Kidney epithelial cell (primary cell): Measurements from ENCODE around the gene YAF2. TPM values are rescaled to one million over a fixed set of nuclear protein-coding genes. Genes with fewer than 3 reads are reported as not detected.
A peak's percentile ranks its signal among the peaks of the same experiment; 100 is the strongest.

Source experiments
- DNase-seq: peaks from one replicate; pipeline ENCODE4 v3.0.0-alpha.2; 2010; ENCODE audit warnings: low read depth
- H3K27me3 ChIP-seq: 2 replicates; pipeline ENCODE4 v1.6.0; 2011; ENCODE audit warnings: low read length; ENCODE audit not compliant: control insufficient read depth, insufficient read depth
- H3K36me3 ChIP-seq: 2 replicates; pipeline ENCODE4 v1.5.1; 2011; ENCODE audit warnings: low read length; ENCODE audit not compliant: control insufficient read depth, insufficient read depth
- H3K4me3 ChIP-seq: 2 replicates; pipeline ENCODE4 v1.5.1; 2011; ENCODE audit warnings: low read depth, mild to moderate bottlenecking, control low read depth, low read length
- total RNA-seq: library from RNA; depleted of rRNA; stranded (reverse); fragments of >200 nt; gene quantifications from 2 replicates; pipeline ENCODE4 v1.2.3, GENCODE V29; 2015
- TF ChIP-seq, protein P1 (sequence below): IDR thresholded peaks from 2 replicates; pipeline ENCODE4 v1.5.1; 2011; ENCODE audit warnings: mild to moderate bottlenecking, moderate library complexity, low read length, control low read depth, inconsistent platforms; ENCODE audit not compliant: insufficient read depth, poor library complexity, severe bottlenecking

The YAF2 gene
- total RNA-seq, 1 donor from 2014 or later: 15.7 TPM

DNA sequence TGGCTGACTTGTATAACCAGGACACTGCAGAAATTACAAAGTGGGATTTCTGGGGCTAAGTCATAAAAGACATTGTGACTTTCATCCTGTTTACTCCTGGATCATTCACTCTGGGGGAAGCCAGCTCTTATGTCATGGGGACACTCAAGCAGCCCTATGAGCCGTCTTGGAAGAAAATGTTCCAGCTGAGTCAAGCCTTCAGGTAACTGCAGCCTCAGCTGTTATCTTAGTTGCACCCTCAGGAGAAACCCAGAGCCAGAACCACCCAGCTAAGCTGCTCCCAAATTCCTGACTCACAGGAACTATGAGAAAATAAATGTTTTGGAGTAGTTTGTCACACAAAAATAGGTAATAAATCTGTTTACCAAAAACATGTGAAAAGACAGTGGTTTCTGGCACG, 50.2 kb downstream of the YAF2 start:
- DNase-seq: no peak
- TF ChIP-seq, protein P1, sequence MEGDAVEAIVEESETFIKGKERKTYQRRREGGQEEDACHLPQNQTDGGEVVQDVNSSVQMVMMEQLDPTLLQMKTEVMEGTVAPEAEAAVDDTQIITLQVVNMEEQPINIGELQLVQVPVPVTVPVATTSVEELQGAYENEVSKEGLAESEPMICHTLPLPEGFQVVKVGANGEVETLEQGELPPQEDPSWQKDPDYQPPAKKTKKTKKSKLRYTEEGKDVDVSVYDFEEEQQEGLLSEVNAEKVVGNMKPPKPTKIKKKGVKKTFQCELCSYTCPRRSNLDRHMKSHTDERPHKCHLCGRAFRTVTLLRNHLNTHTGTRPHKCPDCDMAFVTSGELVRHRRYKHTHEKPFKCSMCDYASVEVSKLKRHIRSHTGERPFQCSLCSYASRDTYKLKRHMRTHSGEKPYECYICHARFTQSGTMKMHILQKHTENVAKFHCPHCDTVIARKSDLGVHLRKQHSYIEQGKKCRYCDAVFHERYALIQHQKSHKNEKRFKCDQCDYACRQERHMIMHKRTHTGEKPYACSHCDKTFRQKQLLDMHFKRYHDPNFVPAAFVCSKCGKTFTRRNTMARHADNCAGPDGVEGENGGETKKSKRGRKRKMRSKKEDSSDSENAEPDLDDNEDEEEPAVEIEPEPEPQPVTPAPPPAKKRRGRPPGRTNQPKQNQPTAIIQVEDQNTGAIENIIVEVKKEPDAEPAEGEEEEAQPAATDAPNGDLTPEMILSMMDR: no peak
- no peak overlapping the region for H3K4me3 ChIP-seq
- H3K36me3 ChIP-seq: no peaks in the 10 kb centered on the region
- H3K27me3 ChIP-seq: no peaks in the 10 kb centered on the region

DNA sequence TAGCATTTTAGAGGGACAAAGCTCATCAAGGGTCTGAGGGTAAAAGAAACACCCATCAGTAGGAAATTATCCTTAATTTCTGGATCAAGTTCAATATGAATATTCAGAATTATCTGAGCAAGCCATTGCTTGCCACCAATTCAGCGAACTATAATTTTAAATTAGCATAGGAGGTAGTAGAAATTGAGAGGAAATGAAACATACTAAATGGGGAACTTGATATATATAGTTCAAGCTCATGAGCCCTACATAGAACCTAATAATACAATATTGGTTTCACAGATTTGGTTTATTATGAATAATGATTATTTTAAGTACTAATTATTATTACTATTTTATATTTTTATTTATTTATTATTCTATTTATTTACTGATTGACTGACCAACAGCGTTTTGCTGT, 51.3 kb downstream of the YAF2 start:
- H3K36me3 ChIP-seq: no peaks in the 10 kb centered on the region
- DNase-seq: no peak
- no peak overlapping the region for H3K4me3 ChIP-seq
- no peaks in the 10 kb centered on the region for H3K27me3 ChIP-seq
- TF ChIP-seq, protein P1: no peak

DNA sequence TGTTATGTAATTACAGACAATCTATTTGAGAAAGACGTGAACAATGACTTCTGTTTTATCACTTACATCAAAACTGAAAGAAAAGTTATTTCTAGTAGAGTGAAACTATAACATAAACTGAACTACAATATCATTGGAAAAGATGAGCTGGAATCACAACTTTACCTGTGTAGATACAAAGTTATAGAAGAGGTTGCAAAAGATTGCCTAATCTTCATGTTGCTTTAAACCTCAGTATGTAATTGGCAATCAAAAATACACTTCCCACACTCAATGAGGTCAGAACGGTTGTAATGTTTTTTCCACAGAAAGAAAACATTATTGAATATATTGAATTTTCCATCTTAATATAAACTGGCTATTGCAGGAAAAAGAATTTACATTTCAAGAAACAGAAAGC, 55.7 kb downstream of the YAF2 start:
- Histone ChIP-seq H3K4me3 (no peak overlapping the region), H3K27me3 (no peaks in the 10 kb centered on the region), H3K36me3 (no peaks in the 10 kb centered on the region)
- no peak for DNase-seq
- TF ChIP-seq, protein P1: no peak

DNA sequence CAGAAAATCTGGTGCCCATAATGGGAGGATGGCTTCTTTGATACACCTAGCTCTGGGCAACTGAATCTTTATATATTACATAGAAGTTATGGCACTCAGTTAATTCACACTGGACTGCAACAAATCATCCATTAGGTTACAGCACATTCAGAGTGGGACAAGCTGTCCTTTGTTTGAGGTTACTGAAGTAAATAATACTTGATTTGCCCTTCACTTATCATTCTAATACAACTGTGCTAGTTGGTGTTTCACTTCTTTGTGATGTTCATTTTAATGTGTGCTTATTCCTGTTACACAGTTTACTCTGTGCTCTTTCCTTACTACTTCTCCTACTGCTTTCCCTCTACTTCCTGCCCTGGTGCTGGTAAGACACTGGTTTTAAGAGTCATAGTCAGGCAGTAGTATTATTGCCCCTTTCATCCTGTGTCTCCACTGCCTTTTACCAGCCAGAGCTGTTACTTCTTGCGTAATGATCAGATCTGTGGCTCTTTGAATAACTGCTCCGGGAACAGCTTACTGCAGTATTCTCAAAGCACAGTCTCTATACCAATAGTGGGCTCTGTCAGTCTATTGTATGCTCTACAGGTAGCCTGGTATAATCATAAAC, 57.0 kb downstream of the YAF2 start:
- H3K4me3 ChIP-seq: no peak overlapping the region
- no peaks in the 10 kb centered on the region for H3K27me3 ChIP-seq
- H3K36me3 ChIP-seq: no peaks in the 10 kb centered on the region
- DNase-seq: peak; percentile 12
- TF ChIP-seq, protein P1: no peak

DNA sequence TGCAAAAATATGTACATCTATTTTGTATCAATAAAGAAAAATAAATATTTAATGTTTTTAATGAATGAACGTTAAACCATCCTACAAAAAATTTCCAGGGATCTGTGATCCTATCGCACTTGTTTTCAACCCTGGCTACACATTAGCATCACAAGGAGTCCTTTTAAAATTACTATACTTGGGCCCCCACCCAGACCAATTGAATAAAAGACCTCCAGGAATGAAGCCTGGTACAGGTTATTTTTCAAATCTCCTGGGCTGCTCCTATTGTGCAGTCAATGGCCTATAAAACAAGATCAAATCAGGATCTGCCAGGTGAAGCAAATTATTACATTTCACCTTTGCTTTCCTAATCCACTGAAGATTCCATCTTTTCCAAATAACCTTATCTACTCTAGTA, 59.9 kb downstream of the YAF2 start:
- TF ChIP-seq, protein P1: no peak
- Histone ChIP-seq H3K4me3 (no peak overlapping the region), H3K27me3 (no peaks in the 10 kb centered on the region), H3K36me3 (no peaks in the 10 kb centered on the region)
- DNase-seq: no peak

DNA sequence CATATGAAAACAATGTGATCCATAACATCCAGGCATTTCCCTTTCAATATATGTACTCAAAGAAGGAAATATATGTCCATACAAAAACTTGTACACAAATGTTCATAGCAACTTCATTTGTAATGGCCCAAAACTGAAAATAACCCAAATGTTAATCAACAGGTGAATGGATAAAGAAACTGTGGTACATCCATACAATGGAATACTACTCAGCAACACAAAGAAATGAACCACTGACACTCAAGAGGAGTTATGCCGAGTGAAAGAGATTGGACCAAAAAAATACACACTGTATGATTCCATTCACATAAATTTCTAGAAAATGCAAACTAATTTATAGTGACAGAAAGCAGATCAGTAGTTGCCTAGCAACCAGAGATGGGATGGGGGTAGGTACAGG, 63.1 kb downstream of the YAF2 start:
- H3K36me3 ChIP-seq: no peaks in the 10 kb centered on the region
- TF ChIP-seq, protein P1: no peak

More for the DNA sequence above, 63.1 kb downstream of the YAF2 start:
- H3K4me3 ChIP-seq: no peak overlapping the region
- no peaks in the 10 kb centered on the region for H3K27me3 ChIP-seq
- no peak for DNase-seq
